Measurements from ENCODE around the gene PCMT1. TPM values are rescaled to one million over a fixed set of nuclear protein-coding genes. Genes with fewer than 3 reads are reported as not detected.

PCMT1 gene
- total RNA-seq, 1 donor from 2014 or later: 58.5 TPM

- TF ChIP-seq, protein P1, sequence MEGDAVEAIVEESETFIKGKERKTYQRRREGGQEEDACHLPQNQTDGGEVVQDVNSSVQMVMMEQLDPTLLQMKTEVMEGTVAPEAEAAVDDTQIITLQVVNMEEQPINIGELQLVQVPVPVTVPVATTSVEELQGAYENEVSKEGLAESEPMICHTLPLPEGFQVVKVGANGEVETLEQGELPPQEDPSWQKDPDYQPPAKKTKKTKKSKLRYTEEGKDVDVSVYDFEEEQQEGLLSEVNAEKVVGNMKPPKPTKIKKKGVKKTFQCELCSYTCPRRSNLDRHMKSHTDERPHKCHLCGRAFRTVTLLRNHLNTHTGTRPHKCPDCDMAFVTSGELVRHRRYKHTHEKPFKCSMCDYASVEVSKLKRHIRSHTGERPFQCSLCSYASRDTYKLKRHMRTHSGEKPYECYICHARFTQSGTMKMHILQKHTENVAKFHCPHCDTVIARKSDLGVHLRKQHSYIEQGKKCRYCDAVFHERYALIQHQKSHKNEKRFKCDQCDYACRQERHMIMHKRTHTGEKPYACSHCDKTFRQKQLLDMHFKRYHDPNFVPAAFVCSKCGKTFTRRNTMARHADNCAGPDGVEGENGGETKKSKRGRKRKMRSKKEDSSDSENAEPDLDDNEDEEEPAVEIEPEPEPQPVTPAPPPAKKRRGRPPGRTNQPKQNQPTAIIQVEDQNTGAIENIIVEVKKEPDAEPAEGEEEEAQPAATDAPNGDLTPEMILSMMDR (IDR thresholded peaks at IDR 0.05; ENCODE audit: unreplicated experiment): no peak
Observed at GRCh38 chr6:149831308-149831820, 81.8 kb downstream of the PCMT1 start.

DNA sequence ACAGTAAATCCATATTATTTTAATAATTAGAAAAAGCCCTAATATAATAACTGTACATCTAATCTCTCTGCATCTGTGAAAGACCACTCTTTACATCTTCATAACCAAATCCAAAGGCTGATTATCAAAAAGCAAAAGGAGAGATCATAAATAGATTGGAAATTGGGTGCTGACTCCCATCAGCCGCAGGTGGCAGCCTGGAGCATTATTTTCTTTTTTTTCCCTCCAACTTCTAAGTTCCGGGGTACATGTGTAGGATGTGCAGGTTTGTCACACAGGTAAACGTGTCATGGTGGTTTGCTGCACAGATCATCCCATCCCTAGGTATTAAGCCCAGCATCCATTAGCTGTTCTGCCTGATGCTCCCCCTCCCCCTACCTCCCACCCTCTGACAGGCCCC is 84.1 kb downstream of the PCMT1 start:
- Mint-ChIP-seq H3K27me3 (ENCODE audit: unreplicated experiment) (no peaks in the 10 kb centered on the region), H3K4me1 (ENCODE audit: unreplicated experiment) (no peaks in the 10 kb centered on the region), H3K36me3 (ENCODE audit: low read depth, unreplicated experiment) (peaks cover 16% of the 10 kb centered on the region), H3K4me3 (ENCODE audit: unreplicated experiment) (no peak overlapping the region), H3K9me3 (ENCODE audit: unreplicated experiment) (no peaks in the 10 kb centered on the region), H3K27ac (ENCODE audit: unreplicated experiment) (no peak overlapping the region)
- TF ChIP-seq, protein P1 (IDR thresholded peaks at IDR 0.05; ENCODE audit: unreplicated experiment): no peak
- no peak for DNase-seq (ENCODE audit: low spot score)

More at GRCh38 chr6:149831308-149831820, 81.8 kb downstream of the PCMT1 start:
- no peaks in the 10 kb centered on the region for H3K4me1 Mint-ChIP-seq (ENCODE audit: unreplicated experiment)
- no peaks in the 10 kb centered on the region for H3K9me3 Mint-ChIP-seq (ENCODE audit: unreplicated experiment)
- no peaks in the 10 kb centered on the region for H3K27me3 Mint-ChIP-seq (ENCODE audit: unreplicated experiment)
- DNase-seq (ENCODE audit: low spot score): no peak
- peaks cover 12% of the 10 kb centered on the region for H3K36me3 Mint-ChIP-seq (ENCODE audit: low read depth, unreplicated experiment)
- H3K4me3 Mint-ChIP-seq (ENCODE audit: unreplicated experiment): no peak overlapping the region
- no peak overlapping the region for H3K27ac Mint-ChIP-seq (ENCODE audit: unreplicated experiment)

DNA sequence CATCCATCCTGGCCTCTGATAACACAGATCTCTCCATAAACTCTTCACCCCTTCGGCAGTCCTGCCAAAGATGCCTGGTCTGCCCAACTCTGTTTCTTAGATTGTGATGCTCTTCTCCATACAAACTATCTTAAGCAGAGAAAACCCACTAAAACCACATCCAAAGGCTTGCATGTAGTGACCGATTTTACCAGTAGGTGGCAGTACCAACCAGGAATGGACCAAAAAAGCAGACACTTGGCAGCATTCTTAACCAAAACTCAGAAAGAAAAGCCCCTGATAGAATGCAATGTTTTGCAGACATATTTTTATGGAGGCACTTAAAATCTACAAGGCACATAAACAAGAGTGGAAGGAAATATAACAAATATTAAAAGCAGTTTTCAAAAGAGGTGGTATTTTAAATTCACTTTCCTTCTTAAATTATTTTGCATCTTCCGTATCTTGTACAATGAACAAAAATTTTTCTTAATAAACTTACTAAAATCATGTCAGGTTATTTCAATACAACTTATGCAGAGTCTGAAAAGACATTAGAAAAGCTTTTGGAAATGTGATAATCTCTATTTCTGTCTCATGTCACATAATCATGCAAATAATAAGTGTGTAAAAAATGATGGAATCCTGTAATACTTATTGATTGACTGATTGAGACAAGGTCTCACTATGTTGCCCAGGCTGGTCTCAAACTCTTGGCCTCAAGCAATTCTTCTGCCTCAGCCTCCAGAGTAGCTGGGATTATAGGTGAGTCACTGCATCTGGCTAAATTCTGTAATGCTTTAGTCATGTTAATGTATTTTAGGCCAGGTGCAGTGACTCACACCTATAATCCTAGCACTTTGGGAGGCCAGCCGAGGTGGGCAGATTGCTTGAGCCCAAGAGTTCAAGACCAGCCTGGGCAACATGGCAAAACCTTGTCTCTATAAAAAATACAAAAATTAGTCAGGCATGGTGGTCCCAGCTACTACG is 85.3 kb downstream of the PCMT1 start:
- Mint-ChIP-seq H3K27ac (ENCODE audit: unreplicated experiment) (no peak overlapping the region), H3K4me1 (ENCODE audit: unreplicated experiment) (no peaks in the 10 kb centered on the region)

DNA sequence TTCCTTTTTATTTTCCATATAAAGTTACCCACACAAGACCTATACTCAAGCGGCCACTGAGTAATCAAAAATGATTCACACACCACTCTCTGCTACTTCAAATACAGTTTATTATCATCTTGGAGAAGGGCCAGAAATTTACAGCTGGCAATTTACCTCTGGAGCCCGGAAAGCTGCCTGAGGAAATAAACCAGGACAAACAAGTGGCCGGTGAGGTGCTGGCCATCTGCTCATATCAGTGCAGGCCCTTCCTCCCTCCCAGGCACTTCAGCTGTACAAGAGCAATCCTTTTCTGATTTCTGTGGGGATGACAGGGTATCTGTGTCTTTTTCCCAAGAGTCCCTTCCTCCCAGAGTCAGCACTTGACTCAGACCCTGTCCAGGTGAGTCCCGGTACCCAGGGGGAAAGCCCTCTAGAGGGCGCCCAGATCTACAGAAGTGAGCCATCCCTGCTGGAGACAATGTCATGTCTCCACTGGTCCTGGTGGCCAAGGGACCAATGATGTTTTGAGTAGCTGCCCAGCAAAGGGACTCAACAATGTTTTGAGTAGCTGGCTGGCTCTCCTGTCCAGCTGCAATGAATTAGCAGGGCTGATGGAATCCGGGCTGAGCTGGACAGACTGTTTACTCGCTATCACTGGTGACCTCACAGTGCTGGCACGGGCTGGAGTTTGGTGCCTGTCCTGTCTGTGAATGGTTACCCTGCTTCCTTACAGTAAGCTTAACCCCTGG is 91.0 kb downstream of the PCMT1 start:
- TF ChIP-seq, protein P1 (IDR thresholded peaks at IDR 0.05; ENCODE audit: unreplicated experiment): peak; percentile 30
- peaks cover 4% of the 10 kb centered on the region for H3K27me3 Mint-ChIP-seq (ENCODE audit: unreplicated experiment)
- no peak overlapping the region for H3K27ac Mint-ChIP-seq (ENCODE audit: unreplicated experiment)
- H3K36me3 Mint-ChIP-seq (ENCODE audit: low read depth, unreplicated experiment): peaks cover 21% of the 10 kb centered on the region
- no peaks in the 10 kb centered on the region for H3K4me1 Mint-ChIP-seq (ENCODE audit: unreplicated experiment)
- peak; percentile 50 for DNase-seq (ENCODE audit: low spot score)
- no peaks in the 10 kb centered on the region for H3K9me3 Mint-ChIP-seq (ENCODE audit: unreplicated experiment)
- no peak overlapping the region for H3K4me3 Mint-ChIP-seq (ENCODE audit: unreplicated experiment)

More for the DNA sequence above, 85.3 kb downstream of the PCMT1 start:
- H3K9me3 Mint-ChIP-seq (ENCODE audit: unreplicated experiment): no peaks in the 10 kb centered on the region
- peak; percentile 74 for DNase-seq (ENCODE audit: low spot score)
- TF ChIP-seq, protein P1 (IDR thresholded peaks at IDR 0.05; ENCODE audit: unreplicated experiment): peak; percentile 95
- no peak overlapping the region for H3K4me3 Mint-ChIP-seq (ENCODE audit: unreplicated experiment)
- H3K27me3 Mint-ChIP-seq (ENCODE audit: unreplicated experiment): no peaks in the 10 kb centered on the region
- peaks cover 16% of the 10 kb centered on the region for H3K36me3 Mint-ChIP-seq (ENCODE audit: low read depth, unreplicated experiment)

All from endothelial cell (in vitro differentiated cells).